Thymus (tissue), 11 donors: ENCODE measurements around the gene DNAJB13. TPM values are rescaled to one million over a fixed set of nuclear protein-coding genes. Genes with fewer than 3 reads are reported as not detected.

Experiments
- DNase-seq, 9 donors: peaks; one replicate each; pipeline ENCODE4 v3.0.0-alpha.2; 2013; ENCODE audit warnings: low spot score in 9 of 9, low read depth in 6 of 9, missing footprints in 1 of 9
- H3K27ac ChIP-seq, 2 donors: one replicate each; pipeline ENCODE4 v1.5.1; 2013; ENCODE audit warnings: control low read depth in 1 of 2, low read depth in 1 of 2, low read length in 1 of 2, mild to moderate bottlenecking in 1 of 2, moderate library complexity in 1 of 2
- H3K27me3 ChIP-seq, 2 donors: one replicate each; pipeline ENCODE4 v1.5.1; 2013; ENCODE audit warnings: low read length in 1 of 2; ENCODE audit not compliant: control insufficient read depth in 2 of 2, insufficient read depth in 1 of 2
- H3K36me3 ChIP-seq, 2 donors: one replicate each; pipeline ENCODE4 v1.5.1; 2013; ENCODE audit warnings: low read length in 1 of 2, mild to moderate bottlenecking in 1 of 2, moderate library complexity in 1 of 2; ENCODE audit not compliant: control insufficient read depth in 2 of 2, insufficient read depth in 2 of 2
- H3K4me1 ChIP-seq, 2 donors: one replicate each; pipeline ENCODE4 v1.5.1; 2013; ENCODE audit warnings: low read length in 2 of 2; ENCODE audit not compliant: control insufficient read depth in 2 of 2, insufficient read depth in 2 of 2
- H3K4me3 ChIP-seq, 2 donors: one replicate each; pipeline ENCODE4 v1.5.1; 2013; ENCODE audit warnings: low read length in 2 of 2, control low read depth in 1 of 2, mild to moderate bottlenecking in 1 of 2
- H3K9me3 ChIP-seq, 2 donors: one replicate each; pipeline ENCODE4 v1.5.1; 2013; ENCODE audit warnings: low read length in 1 of 2, mild to moderate bottlenecking in 1 of 2; ENCODE audit not compliant: control insufficient read depth in 2 of 2, insufficient read depth in 1 of 2
- WGBS: extraction: QIAGEN DNeasy Blood & Tissue Kit; methylation state at CpG from one replicate; pipeline ENCODE4 v1.1.7; 2013; 5-methylcytosine and 5-hydroxymethylcytosine counted together
- polyA plus RNA-seq: library from polyadenylated mRNA; stranded (reverse); fragments of 200-250 nt; gene quantifications from one replicate; pipeline ENCODE4 v1.2.3, GENCODE V29; 2013
- total RNA-seq: library from RNA; stranded (reverse); fragments of 120-200 nt; gene quantifications from one replicate; pipeline ENCODE4 v1.2.4, GENCODE V29; 2013
- donor health status: healthy.

Gene DNAJB13
- total and polyA plus RNA-seq, 2 donors = 0.24 to 0.30 TPM

- Histone ChIP-seq H3K36me3 (peaks cover 28 to 36% of the 10 kb centered on the region in 2 donors), H3K4me3 (no peak overlapping the region), H3K4me1 (peaks cover 5 to 38% of the 10 kb centered on the region in 2 donors), H3K27ac (no peak overlapping the region), H3K27me3 (no peaks in the 10 kb centered on the region), H3K9me3 (no peaks in the 10 kb centered on the region)
- over 99% methylated on average over 8 of the region's 8 CpGs for WGBS
- no peak for DNase-seq
These were observed 62.3 kb downstream of the DNAJB13 start for GRCh38 chr11:74013141-74013540.

- H3K27ac ChIP-seq = no peak overlapping the region
- H3K27me3 ChIP-seq = no peaks in the 10 kb centered on the region
- no peak for DNase-seq
- 33% methylated on average over 2 of the region's 2 CpGs for WGBS
- peaks cover 30 to 48% of the 10 kb centered on the region in 2 donors for H3K36me3 ChIP-seq
- H3K4me1 ChIP-seq = peaks cover 2 to 39% of the 10 kb centered on the region in 2 donors
- no peak overlapping the region for H3K4me3 ChIP-seq
- no peaks in the 10 kb centered on the region for H3K9me3 ChIP-seq
These were observed 64.1 kb downstream of the DNAJB13 start for GRCh38 chr11:74014880-74015279.

GRCh38 chr11:74015919-74016684, 65.3 kb downstream of the DNAJB13 start:
- H3K4me1 ChIP-seq = peaks cover 2 to 40% of the 10 kb centered on the region in 2 donors
- H3K4me3 ChIP-seq = no peak overlapping the region
- peaks cover 33 to 50% of the 10 kb centered on the region in 2 donors for H3K36me3 ChIP-seq
- WGBS = 97% methylated on average over 5 of the region's 5 CpGs
- H3K27ac ChIP-seq = no peak overlapping the region
- DNase-seq = no peak
- H3K27me3 ChIP-seq = no peaks in the 10 kb centered on the region
- no peaks in the 10 kb centered on the region for H3K9me3 ChIP-seq

GRCh38 chr11:74017631-74018030, 66.8 kb downstream of the DNAJB13 start:
- Histone ChIP-seq H3K27me3 (no peaks in the 10 kb centered on the region), H3K36me3 (peaks cover 33 to 46% of the 10 kb centered on the region in 2 donors), H3K9me3 (no peaks in the 10 kb centered on the region), H3K4me1 (peaks cover 2 to 32% of the 10 kb centered on the region in 2 donors), H3K4me3 (no peak overlapping the region), H3K27ac (no peak overlapping the region)
- no peak for DNase-seq
- WGBS = 99% methylated on average over 3 of the region's 3 CpGs

GRCh38 chr11:74018331-74019005, 67.6 kb downstream of the DNAJB13 start:
- Histone ChIP-seq H3K4me1 (peaks cover 2 to 32% of the 10 kb centered on the region in 2 donors), H3K27ac (peak overlapping the region; percentile 5 to 26), H3K4me3 (no peak overlapping the region), H3K27me3 (no peaks in the 10 kb centered on the region), H3K36me3 (peaks cover 26 to 48% of the 10 kb centered on the region in 2 donors), H3K9me3 (no peaks in the 10 kb centered on the region)
- DNase-seq = no peak
- 93% methylated on average over 9 of the region's 9 CpGs for WGBS

- H3K36me3 ChIP-seq = peaks cover 24 to 42% of the 10 kb centered on the region in 2 donors
- WGBS = 94% methylated on average over 4 of the region's 4 CpGs
- no peaks in the 10 kb centered on the region for H3K27me3 ChIP-seq
- H3K27ac ChIP-seq = peak overlapping the region; percentile 17 to 19
- peaks cover 2 to 32% of the 10 kb centered on the region in 2 donors for H3K4me1 ChIP-seq
- H3K9me3 ChIP-seq = no peaks in the 10 kb centered on the region
- no peak for DNase-seq
- no peak overlapping the region for H3K4me3 ChIP-seq
These were observed 68.4 kb downstream of the DNAJB13 start for GRCh38 chr11:74019104-74019738.

- Histone ChIP-seq H3K9me3 (no peaks in the 10 kb centered on the region), H3K4me3 (no peak overlapping the region), H3K27me3 (no peaks in the 10 kb centered on the region), H3K4me1 (peaks cover 2 to 27% of the 10 kb centered on the region in 2 donors), H3K27ac (peak overlapping the region; percentile 17 to 46), H3K36me3 (peaks cover 20 to 39% of the 10 kb centered on the region in 2 donors)
- no peak for DNase-seq
- 84% methylated on average over 4 of the region's 4 CpGs for WGBS
These were observed 69.0 kb downstream of the DNAJB13 start for GRCh38 chr11:74019860-74020259.
